Keratinocyte (primary cell): ENCODE results near the gene CASP3. TPM values are rescaled to one million over a fixed set of nuclear protein-coding genes. Genes with fewer than 3 reads are reported as not detected.
"Not testable (repeated sequence)": the region's sequence is repeated elsewhere in the genome, so short reads cannot be mapped to it uniquely, and the experiment has no call there.

Experiments
- DNase-seq: peaks from one replicate; pipeline ENCODE4 v3.0.0-alpha.2; 2011; ENCODE audit warnings: low read depth, missing footprints, low spot score
- FAIRE-seq: peaks from 2 replicates; lab custom pipeline; 2011; peaks lifted over from hg19 to GRCh38; lab: Jason Lieb, UNC
- H2AFZ ChIP-seq: 2 replicates; pipeline ENCODE4 v1.6.0; 2012; ENCODE audit warnings: low read length, control low read depth, inconsistent platforms; ENCODE audit not compliant: control insufficient read depth
- H3K27ac ChIP-seq: 2 replicates; pipeline ENCODE4 v1.5.1; 2011; ENCODE audit warnings: low read length; ENCODE audit not compliant: control insufficient read depth, insufficient read depth
- H3K27me3 ChIP-seq: 3 replicates; pipeline ENCODE4 v1.6.0; 2011; ENCODE audit warnings: low read length; ENCODE audit not compliant: control insufficient read depth, insufficient read depth; ENCODE audit errors: extremely low read depth
- H3K36me3 ChIP-seq, 2 experiments: 2 replicates in 1 of 2; 3 replicates in 1 of 2; pipeline ENCODE4 v1.5.1; 2011; ENCODE audit warnings: low read length in 2 of 2, mild to moderate bottlenecking in 1 of 2; ENCODE audit not compliant: control insufficient read depth in 2 of 2, insufficient read depth in 2 of 2; ENCODE audit errors: extremely low read depth in 1 of 2
- H3K4me1 ChIP-seq: 3 replicates; pipeline ENCODE4 v1.5.1; 2011; ENCODE audit warnings: low read length; ENCODE audit not compliant: control insufficient read depth, insufficient read depth; ENCODE audit errors: extremely low read depth
- H3K4me2 ChIP-seq: 3 replicates; pipeline ENCODE4 v1.6.0; 2011; ENCODE audit warnings: low read depth, low read length; ENCODE audit not compliant: control insufficient read depth, insufficient read depth; ENCODE audit errors: extremely low read depth
- H3K4me3 ChIP-seq, 3 experiments: fragments of 200-600 bp in 1 of 3; sonication (generic) in 1 of 3; 2 replicates in 2 of 3; 3 replicates in 1 of 3; pipeline ENCODE4 v1.5.1; 2011 to 2016; ENCODE audit warnings: low read length in 3 of 3, mild to moderate bottlenecking in 3 of 3, control low read depth in 2 of 3, inconsistent platforms in 1 of 3, low read depth in 1 of 3, mixed read lengths in 1 of 3, mixed run types in 1 of 3, moderate library complexity in 1 of 3; ENCODE audit not compliant: control insufficient read depth in 2 of 3, insufficient read depth in 2 of 3; ENCODE audit errors: extremely low read depth in 1 of 3
- H3K79me2 ChIP-seq: 2 replicates; pipeline ENCODE4 v1.6.0; 2012; ENCODE audit warnings: low read length; ENCODE audit not compliant: control insufficient read depth, insufficient read depth
- H3K9ac ChIP-seq: 3 replicates; pipeline ENCODE4 v1.6.0; 2011; ENCODE audit warnings: low read length; ENCODE audit not compliant: control insufficient read depth, insufficient read depth; ENCODE audit errors: extremely low read depth
- H3K9me1 ChIP-seq: 3 replicates; pipeline ENCODE4 v1.6.0; 2011; ENCODE audit warnings: low read length; ENCODE audit not compliant: control insufficient read depth, insufficient read depth; ENCODE audit errors: extremely low read depth
- H3K9me3 ChIP-seq: 2 replicates; pipeline ENCODE4 v1.5.1; 2012; ENCODE audit warnings: low read depth, low read length; ENCODE audit not compliant: control insufficient read depth
- H4K20me1 ChIP-seq: 3 replicates; pipeline ENCODE4 v1.6.0; 2011; ENCODE audit warnings: low read length; ENCODE audit not compliant: control insufficient read depth, insufficient read depth; ENCODE audit errors: extremely low read depth
- CTCF ChIP-seq, 3 experiments: IDR thresholded peaks in 1 of 3; conservative IDR thresholded peaks in 1 of 3; optimal IDR thresholded peaks in 1 of 3; 2 replicates in 2 of 3; 3 replicates in 1 of 3; pipeline versions ENCODE3 to v1.5.1; 2011; ENCODE audit warnings: low read length in 3 of 3, mild to moderate bottlenecking in 3 of 3, moderate library complexity in 2 of 3, control low read depth in 1 of 3, inconsistent platforms in 1 of 3; ENCODE audit not compliant: insufficient read depth in 2 of 3; ENCODE audit errors: extremely low read depth in 1 of 3
- EZH2 ChIP-seq: IDR thresholded peaks from one replicate; pipeline ENCODE4 v1.6.1; 2012; ENCODE audit warnings: inconsistent platforms, mild to moderate bottlenecking, low read length, moderate library complexity
- dilution Hi-C: fragments of 300-500 bp; cut with MboI; formaldehyde crosslinking; loops from one replicate; pipeline ENCODE4 v1.7.0; 2020; ENCODE audit warnings: low sequenced_read_pairs; ENCODE audit not compliant: extremely low pct_ligation_motif_present
- polyA plus RNA-seq, 5 experiments: library from polyadenylated mRNA; depleted of rRNA in 3 of 5; stranded (reverse) in 3 of 5; stranded (forward) in 1 of 5; unstranded in 1 of 5; fragments of >200 nt; gene quantifications; 1 replicate in 1 of 5; 2 replicates in 3 of 5; 3 replicates in 1 of 5; pipeline versions ENCODE4 v1.2.1 to v1.2.3, GENCODE V29; 2011 to 2012; ENCODE audit warnings: missing spikeins in 2 of 5, low read depth in 1 of 5, low replicate concordance in 1 of 5

Gene CASP3
- polyA plus RNA-seq, 1 donor (not counting 4 experiments of a cell fraction or from before 2014, with no cell fraction given): 51.1 TPM

GRCh38 chr4:184628103-184628502 is 21.1 kb downstream of the CASP3 start:
- no peaks in the 10 kb centered on the region for H3K27me3 ChIP-seq
- H3K9me3 ChIP-seq: no peaks in the 10 kb centered on the region
- H2AFZ ChIP-seq: no peak overlapping the region
- H3K36me3 ChIP-seq: peaks cover 8 to 17% of the 10 kb centered on the region in 2 experiments
- H3K27ac ChIP-seq: no peak overlapping the region
- dilution Hi-C loops: no loop called here
- no peak overlapping the region for H3K4me2 ChIP-seq
- no peaks in the 10 kb centered on the region for H3K4me1 ChIP-seq
- TF ChIP-seq EZH2: no peak
- no peak for TF ChIP-seq CTCF (optimal IDR thresholded peaks at IDR 0.05 in 1 of 3, IDR thresholded peaks at IDR 0.05 in 1 of 3, conservative IDR thresholded peaks at IDR 0.05 in 1 of 3; ENCODE audit: extremely low read depth in 1 of 3, insufficient read depth in 2 of 3, low read length in 3 of 3)
- H4K20me1 ChIP-seq: no peaks in the 10 kb centered on the region
- DNase-seq (no peak), FAIRE-seq (no peak)
- H3K9ac ChIP-seq: no peak overlapping the region
- H3K79me2 ChIP-seq: no peaks in the 10 kb centered on the region
- no peaks in the 10 kb centered on the region for H3K9me1 ChIP-seq
- H3K4me3 ChIP-seq: no peak overlapping the region

GRCh38 chr4:184625783-184626596 is 23.3 kb downstream of the CASP3 start:
- dilution Hi-C loops: not testable (repeated sequence)

More at GRCh38 chr4:184625783-184626596, 23.3 kb downstream of the CASP3 start:
- H3K36me3 ChIP-seq: peaks cover 6 to 14% of the 10 kb centered on the region in 2 experiments
- not testable (repeated sequence) for H3K4me3 ChIP-seq, H3K27me3 ChIP-seq, FAIRE-seq, H3K9me1 ChIP-seq, H3K9ac ChIP-seq, H3K4me1 ChIP-seq, H4K20me1 ChIP-seq, H3K9me3 ChIP-seq, DNase-seq, H3K79me2 ChIP-seq, H3K27ac ChIP-seq, H2AFZ ChIP-seq, H3K4me2 ChIP-seq
